AG09319 (cell line): Measurements from ENCODE around the gene TNK2.
"Not testable (repeated sequence)": the region's sequence is repeated elsewhere in the genome, so short reads cannot be mapped to it uniquely, and the experiment has no call there.

Source experiments
- DNase-seq: peaks from one replicate; pipeline ENCODE4 v3.0.0-alpha.2; 2010; ENCODE audit warnings: low read depth; ENCODE audit errors: extremely low read depth
- TF ChIP-seq, protein P1 (sequence below): IDR thresholded peaks from 2 replicates; pipeline ENCODE4 v1.5.1; 2011; ENCODE audit warnings: low read depth, mild to moderate bottlenecking, inconsistent platforms, low read length, moderate library complexity

Gene TNK2

DNA sequence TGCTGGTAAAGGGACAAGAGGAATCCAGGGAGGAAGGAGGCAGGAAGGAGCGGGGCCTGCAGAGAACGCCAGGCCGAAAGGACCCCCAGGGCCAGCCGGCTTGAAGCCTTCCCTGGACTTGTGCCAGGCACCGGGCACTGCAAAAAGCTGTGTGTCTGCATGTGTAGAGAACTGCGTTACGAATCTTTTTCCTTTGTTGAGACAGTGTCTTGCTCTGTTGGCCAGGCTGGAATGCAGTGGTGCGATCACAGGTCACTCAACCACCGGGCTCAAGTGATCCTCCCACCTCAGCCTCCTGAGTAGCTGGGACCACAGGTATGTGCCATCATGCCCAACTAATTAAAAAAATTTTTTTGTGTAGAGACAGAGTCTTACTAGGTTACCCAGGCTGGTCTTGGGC lies 79.6 kb downstream of the TNK2 start:
- TF ChIP-seq, protein P1, sequence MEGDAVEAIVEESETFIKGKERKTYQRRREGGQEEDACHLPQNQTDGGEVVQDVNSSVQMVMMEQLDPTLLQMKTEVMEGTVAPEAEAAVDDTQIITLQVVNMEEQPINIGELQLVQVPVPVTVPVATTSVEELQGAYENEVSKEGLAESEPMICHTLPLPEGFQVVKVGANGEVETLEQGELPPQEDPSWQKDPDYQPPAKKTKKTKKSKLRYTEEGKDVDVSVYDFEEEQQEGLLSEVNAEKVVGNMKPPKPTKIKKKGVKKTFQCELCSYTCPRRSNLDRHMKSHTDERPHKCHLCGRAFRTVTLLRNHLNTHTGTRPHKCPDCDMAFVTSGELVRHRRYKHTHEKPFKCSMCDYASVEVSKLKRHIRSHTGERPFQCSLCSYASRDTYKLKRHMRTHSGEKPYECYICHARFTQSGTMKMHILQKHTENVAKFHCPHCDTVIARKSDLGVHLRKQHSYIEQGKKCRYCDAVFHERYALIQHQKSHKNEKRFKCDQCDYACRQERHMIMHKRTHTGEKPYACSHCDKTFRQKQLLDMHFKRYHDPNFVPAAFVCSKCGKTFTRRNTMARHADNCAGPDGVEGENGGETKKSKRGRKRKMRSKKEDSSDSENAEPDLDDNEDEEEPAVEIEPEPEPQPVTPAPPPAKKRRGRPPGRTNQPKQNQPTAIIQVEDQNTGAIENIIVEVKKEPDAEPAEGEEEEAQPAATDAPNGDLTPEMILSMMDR = no peak
- DNase-seq = no peak

DNA sequence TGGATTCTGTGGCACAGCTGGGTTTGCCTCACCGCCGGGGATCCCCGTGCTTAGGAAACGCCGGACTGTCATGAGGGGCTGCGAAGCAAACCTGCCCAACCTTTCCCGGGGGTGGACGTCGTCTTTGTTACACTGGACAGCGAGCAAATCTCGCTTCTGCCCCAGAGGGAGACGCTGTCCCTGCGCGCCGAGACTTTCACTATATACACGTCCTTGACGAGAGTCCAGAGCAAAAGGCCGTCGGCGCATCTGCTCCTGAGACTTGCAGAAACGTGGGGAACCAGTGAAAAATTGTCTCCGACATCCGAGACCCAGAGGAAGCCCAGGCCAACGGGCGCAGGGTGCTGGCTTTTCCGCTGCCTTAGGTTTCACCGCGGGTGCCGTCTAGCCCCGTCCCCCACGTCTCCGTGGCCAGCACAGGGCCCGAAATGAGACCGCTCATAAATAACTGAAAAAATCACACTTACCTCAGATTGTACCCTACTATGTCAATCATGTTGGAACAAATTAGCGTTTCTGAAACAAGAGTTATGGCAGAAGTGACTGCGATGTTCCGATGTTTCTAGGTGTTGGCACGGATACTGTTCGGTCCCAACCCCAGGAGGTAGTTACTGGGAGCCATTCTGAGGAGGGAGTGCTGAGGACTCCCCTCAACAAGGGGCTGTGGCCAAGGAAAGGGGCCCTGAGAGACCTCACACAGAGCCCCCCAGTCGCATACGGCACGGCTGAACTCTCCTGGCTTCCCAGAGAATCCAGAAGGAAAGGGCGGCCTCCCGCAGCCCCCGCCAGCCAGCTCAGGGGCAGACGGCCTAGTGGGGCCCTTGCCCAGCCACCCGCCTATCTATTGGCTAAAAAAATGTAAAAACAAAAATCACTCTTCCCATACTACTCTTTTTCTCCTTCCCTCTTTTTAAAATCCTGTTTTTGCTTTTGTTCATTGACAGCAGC lies 82.2 kb downstream of the TNK2 start:
- TF ChIP-seq, protein P1 = no peak
- DNase-seq = no peak

DNA sequence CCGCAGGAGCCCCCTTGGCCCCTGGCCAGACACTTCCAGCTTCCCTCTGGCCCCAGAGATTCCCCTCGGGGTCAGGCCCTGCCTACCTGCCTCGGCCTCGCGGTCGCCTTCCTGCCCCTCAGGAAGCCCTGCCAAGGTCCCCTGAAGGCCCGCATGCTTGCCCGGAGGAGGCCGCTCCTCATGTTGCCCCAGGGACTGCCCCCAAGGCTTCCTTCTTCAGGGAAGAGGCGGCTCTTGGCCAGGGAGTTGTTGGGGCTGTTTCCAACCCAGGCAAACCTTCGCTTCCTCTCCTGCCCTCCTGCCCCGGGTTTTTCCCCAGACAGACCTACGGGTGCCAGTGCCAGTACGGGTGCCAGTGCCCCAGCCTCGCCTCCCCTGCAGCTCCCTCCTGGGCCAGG lies 83.2 kb downstream of the TNK2 start:
- DNase-seq = no peak

DNA sequence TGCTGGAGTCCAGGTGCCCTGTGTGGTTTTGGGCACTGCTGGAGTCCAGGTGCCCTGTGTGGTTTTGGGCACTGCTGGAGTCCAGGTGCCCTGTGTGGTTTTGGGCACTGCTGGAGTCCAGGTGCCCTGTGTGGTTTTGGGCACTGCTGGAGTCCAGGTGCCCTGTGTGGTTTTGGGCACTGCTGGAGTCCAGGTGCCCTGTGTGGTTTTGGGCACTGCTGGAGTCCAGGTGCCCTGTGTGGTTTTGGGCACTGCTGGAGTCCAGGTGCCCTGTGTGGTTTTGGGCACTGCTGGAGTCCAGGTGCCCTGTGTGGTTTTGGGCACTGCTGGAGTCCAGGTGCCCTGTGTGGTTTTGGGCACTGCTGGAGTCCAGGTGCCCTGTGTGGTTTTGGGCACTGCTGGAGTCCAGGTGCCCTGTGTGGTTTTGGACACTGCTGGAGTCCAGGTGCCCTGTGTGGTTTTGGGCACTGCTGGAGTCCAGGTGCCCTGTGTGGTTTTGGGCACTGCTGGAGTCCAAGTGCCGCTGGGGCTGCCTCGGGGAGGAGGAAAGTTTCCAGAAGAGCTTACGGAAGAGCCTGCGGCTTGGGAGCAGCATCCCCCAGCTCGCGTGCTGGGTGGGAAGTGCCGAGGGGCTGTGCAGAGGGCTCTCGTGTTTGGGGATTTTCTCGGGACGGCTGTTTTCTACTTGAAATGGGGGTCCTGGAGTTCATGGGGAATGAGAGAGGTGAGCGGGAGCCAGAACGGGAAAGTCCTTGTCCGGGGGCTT lies 83.7 kb downstream of the TNK2 start:
- DNase-seq = not testable (repeated sequence)

More for the DNA sequence above, 83.2 kb downstream of the TNK2 start:
- TF ChIP-seq, protein P1 = no peak

DNA sequence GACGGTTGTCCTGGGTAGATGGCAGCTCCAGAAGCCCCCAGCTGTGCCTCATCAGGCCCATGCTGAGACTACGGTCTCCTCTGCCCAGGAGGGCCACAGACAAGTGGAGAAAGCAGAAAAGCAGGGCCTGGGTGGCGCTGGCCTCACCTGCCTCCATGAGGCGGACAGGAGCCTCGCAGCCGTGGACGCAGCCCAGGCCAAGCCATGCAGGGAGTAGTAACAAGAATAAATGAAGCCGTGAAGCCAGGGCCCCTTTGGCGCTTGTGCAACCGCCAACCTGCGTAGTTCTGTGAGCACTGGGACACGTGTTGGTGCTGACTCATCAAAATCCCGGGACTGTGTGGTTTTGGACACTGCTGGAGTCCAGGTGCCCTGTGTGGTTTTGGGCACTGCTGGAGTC lies 84.4 kb downstream of the TNK2 start:
- no peak for DNase-seq
- TF ChIP-seq, protein P1 = no peak

DNA sequence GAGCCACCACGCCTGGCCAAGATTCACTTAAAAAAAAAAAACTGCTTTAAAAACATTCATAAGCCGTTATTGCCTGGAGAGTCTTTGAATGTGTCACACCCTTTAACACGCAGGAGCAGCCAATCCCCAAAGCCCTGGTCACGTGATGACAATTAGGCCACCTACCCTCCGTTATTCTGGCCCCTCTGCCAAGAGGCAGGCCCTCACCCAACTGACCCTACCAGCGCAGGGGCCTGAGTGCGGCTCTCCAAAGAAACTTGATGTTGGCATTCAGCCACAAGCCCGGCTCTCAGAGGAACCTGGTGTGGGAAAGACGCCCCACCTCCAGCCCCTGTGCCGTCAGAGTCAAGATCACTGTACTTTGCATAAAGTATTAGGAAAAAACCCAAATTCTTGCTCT lies 85.1 kb downstream of the TNK2 start:
- TF ChIP-seq, protein P1 = no peak

DNA sequence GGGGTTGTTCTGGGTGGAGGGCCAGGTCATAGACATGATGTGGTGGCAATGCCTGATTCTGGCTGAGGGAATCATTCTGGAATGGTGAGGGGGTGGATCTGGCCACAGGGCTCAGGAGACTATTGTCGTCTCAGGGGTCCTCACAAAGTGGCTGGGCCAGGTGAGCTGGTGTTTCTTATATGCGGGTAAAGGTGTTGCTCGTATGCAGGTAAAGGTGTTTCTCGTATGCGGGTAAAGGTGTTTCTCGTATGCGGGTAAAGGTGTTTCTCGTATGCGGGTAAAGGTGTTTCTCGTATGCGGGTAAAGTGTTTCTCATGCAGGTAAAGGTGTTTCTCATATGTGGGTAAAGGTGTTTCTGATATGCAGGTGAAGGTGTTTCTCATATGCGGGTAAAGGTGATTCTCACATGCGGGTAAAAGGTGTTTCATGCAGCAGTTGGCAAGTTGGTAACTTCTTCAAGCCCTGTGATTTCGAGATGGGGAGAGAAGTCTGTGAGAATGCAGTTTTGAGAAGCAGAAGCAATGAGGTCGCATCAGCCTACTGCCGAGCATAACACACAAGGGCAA lies 86.1 kb downstream of the TNK2 start:
- TF ChIP-seq, protein P1 = no peak
- DNase-seq = no peak

More for the DNA sequence above, 85.1 kb downstream of the TNK2 start:
- no peak for DNase-seq
